Activated effector memory CD4-positive, alpha-beta T cell treated with anti-CD3 and anti-CD28 coated beads, Interleukin-2, amount 50 U/mL, for 16 hours (primary cell): ENCODE measurements around the gene NR1H2.
"Not testable (repeated sequence)": the region's sequence is repeated elsewhere in the genome, so short reads cannot be mapped to it uniquely, and the experiment has no call there.

ENCODE experiments used
- DNase-seq: peaks from one replicate; pipeline ENCODE4 v3.0.0-alpha.2; 2020

Gene NR1H2

GRCh38 chr19:50347089-50347581 lies 29.1 kb upstream of the NR1H2 start:
- DNase-seq: peak; percentile 77

- DNase-seq: no peak
Measured at GRCh38 chr19:50349277-50350057, 26.8 kb upstream of the NR1H2 start.

GRCh38 chr19:50352242-50352641 lies 24.0 kb upstream of the NR1H2 start:
- DNase-seq: no peak

DNA sequence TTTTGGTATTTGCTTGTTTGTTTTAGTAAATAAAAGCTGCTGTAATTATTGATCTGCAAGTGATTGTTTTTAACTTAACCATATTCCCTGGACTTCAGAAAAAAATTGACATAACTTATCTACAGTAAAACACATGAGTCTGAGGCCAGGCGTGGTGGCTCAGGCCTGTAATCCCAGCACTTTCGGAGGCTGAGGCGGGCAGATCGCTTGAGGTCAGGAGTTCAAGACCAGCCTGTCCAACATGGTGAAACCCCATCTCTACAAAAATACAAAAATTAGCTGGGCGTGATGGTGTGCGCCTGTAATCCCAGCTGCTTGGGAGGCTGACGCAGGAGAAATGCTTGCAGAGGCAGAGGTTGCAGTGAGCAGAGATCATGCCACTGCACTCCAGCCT lies 22.8 kb upstream of the NR1H2 start:
- not testable (repeated sequence) for DNase-seq

DNA sequence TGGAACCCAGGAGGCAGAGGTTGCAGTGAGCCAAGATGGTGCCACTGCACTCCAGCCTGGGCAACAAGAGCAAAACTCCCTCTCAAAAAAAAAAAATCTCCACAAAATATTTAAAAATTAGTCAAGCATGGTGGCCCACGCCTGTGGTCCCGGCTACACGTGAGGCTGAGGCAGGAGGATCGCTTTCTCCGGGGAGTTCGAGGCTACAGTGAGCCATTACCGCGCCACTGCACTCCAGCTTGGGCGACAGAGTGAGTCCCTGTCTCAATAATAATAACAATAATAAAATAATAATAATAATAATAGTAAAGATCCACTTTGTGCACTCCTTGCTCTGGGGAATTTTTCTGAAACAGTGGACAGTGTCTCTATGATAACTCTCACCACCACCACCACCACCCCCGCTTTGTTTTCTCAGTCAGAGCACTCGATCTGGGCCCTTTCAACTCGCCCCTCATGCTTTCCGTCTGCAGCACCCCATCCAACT lies 19.5 kb upstream of the NR1H2 start:
- DNase-seq: no peak

- DNase-seq: peak; percentile 96
Measured at GRCh38 chr19:50357178-50358100, 18.8 kb upstream of the NR1H2 start.

GRCh38 chr19:50358483-50359327 lies 17.6 kb upstream of the NR1H2 start:
- peak; percentile 92 for DNase-seq

DNA sequence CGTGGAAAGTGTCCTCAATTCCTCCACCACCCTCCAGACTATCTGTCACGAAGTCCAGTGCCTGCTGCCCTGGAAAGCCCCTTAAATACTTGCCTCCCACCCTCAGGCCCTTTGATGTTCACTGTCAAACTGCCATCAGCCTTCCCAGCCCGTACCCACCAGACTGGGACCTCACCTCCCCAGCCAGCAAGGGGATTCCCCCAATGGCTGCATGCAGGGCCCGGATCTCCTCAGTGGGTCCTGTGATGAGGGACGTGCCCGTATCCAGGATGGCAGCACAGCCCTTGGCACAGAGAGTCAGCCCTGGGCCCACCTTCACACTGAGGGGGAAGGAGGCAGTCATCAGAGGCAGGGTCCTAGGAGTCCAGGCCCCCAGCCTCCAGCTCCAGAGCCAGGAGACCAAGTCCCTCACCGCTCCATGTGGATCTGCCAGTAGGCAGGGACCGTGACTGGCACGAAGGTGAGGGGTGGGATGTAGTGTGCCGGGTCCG lies 16.9 kb upstream of the NR1H2 start:
- DNase-seq: no peak

DNA sequence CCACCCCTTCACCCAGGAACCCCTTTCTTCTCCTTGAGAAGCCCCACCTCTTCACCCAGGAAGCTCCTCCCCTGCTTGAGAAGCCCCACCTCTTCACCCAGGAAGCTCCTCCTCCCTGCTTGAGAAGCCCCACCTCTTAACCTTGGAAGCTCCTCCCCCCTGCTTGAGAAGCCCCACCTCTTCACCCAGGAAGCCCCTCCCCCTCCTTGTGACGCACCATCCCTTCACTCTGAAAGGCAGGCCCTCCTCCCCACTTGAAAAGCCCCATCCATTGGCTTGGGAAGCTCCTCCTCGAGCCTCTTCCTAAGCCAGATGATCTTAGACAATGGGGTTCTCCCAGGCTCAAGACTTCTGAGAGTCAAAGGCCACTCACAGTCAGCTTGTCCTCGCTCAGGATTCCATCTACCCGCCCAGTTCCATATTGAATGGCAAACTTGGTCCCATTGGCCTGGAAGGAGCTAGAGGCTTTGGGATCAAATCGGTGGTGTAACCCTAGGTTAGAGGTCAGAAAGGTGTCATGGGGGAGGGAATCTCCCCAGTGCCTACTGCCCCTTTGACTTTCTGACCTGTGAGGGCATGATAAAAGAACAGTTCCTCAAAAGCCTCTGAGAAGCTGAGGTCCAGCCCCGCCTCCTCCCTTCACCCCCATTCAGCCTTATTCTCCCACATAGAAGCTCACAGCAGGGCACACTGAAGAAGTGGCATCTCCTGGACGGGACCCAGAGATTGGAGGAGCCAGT lies 14.8 kb upstream of the NR1H2 start:
- no peak for DNase-seq

DNA sequence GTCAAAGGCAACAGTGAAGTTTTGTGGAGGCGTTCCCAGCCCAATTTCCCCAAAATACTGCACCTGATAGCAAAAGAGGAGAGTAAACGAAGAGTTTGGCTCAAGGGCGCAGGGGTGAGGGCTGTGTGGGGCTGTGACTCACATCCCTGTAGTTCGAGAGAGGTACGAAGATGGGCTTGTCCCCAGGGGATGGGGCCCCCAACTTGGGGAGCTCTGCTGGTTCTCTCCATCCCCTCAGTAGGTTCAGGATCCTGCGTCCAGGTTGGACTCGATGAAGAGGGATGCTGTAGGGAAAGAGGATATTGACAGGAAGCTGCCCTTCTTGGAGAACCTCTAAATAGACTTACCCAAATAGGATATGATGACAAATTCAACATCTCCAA lies 14.2 kb upstream of the NR1H2 start:
- no peak for DNase-seq

- DNase-seq: no peak
Measured at GRCh38 chr19:50362656-50363424, 13.4 kb upstream of the NR1H2 start.

GRCh38 chr19:50365434-50366306 lies 10.6 kb upstream of the NR1H2 start, which contains the start of gene NAPSA:
NAPSA (minus strand) TSS chr19:50365639; CDS start chr19:50365621, 18 bp downstream.
- no peak for DNase-seq

DNA sequence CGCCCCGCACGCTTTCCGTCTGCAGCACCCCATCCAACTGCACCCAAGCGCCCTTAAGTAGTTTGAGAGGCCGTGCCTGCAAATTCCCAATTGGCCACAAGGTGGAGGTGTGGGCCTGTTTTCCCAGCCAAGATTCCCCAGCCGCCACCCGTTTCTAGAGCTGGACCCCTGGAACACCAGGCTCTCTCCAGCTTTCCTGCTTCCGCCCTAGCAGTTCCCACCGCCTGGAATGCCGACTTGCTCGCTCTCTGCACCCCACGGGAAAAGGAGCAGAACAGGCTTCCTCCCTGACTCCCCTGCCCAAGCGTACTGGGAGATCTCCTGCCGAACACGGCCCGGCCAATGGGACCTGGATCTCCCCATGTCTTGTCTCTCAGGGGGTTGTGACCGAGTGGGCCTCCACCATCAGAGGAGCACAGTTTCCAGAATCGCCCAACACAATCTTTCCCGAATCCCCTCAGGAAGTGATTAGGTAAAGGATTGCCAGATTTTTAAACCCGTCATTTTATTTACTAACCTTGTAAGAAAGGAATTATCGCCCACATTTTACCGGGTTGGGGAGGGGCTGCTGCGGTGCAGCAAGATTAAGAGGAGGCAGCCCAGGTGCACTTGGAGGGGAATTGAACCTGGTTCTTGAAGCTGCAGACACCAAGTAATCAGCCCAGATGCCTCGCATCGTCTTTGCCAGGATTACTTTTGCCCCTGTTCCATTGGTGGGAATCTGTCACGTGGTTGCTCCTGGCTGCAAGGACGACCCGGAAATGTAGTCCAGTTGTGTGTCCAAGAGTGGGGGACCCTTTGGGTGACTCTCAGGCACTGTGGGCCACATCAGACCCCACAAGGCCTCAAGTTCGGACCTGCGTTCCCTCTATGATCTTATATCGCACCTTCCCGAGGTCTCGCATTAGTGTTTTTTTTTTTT lies 7.3 kb upstream of the NR1H2 start:
- DNase-seq: peak; percentile 93

GRCh38 chr19:50371914-50372475 lies 4.3 kb upstream of the NR1H2 start:
- DNase-seq: no peak

DNA sequence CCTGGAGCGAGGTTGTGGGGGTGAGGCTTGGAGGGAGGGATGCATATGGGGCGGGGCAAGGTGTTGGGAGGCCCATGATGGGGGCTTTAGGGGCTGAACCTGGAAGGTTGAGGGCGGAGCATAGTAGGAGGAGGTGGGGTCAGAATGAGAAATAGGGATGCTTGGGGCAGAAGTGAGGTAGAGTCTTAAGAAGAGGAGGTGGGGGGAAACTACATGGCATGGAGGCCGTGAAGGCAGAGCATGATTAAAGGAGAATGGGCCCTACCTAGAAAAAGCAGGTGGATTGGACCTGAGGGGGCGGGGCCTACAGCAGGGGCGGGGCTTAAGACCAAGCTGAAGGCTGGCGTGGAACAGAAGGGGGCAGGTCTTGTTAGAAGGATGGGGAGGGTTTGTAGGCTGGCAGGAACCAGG lies 799 bp downstream of the NR1H2 start:
- DNase-seq: peak; percentile 83

- DNase-seq: no peak
Measured at GRCh38 chr19:50377517-50377916, 1.3 kb downstream of the NR1H2 start.

- no peak for DNase-seq
Measured at GRCh38 chr19:50378169-50378862, 2.1 kb downstream of the NR1H2 start.

DNA sequence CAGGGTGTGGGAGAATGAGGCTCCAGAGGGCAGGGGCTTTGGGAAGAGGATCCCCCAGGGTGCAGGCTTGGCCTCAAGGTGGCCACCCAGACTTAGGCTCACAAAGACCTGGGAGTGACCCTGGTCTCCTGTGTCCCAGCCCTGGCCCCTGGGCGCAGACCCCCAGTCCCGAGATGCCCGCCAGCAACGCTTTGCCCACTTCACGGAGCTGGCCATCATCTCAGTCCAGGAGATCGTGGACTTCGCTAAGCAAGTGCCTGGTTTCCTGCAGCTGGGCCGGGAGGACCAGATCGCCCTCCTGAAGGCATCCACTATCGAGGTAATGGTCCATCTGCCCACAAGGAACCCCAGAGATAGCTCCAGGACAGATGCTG lies 2.6 kb downstream of the NR1H2 start:
- no peak for DNase-seq
